ENCODE results near the gene CLK3.
"Not testable (repeated sequence)": the region's sequence is repeated elsewhere in the genome, so short reads cannot be mapped to it uniquely, and the experiment has no call there.

CLK3 gene

DNA sequence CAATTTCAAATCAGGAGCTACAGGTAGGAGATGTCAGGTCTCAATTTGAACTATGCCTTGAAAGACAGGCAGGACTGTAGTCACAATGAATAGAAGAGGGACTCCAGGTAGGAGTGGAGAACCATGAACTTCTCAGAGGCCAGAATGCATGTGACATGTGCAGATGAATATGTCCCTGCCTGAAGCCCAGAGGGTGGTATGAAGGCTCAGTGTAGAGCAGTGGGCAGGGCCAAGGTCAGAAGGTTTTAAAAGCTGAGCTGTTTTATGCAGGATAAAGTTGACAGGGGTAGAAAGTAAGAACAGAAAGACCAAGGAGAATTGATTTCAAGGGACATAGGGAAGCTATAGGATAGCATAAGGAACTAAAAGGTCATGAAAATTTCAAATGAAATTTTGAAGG lies 30.8 kb downstream of the CLK3 start:
- DNase-seq = no peak

- DNase-seq = no peak
These were observed 32.6 kb downstream of the CLK3 start for GRCh38 chr15:74648051-74648842.

GRCh38 chr15:74651242-74651741 lies 35.7 kb downstream of the CLK3 start:
- DNase-seq = no peak

DNA sequence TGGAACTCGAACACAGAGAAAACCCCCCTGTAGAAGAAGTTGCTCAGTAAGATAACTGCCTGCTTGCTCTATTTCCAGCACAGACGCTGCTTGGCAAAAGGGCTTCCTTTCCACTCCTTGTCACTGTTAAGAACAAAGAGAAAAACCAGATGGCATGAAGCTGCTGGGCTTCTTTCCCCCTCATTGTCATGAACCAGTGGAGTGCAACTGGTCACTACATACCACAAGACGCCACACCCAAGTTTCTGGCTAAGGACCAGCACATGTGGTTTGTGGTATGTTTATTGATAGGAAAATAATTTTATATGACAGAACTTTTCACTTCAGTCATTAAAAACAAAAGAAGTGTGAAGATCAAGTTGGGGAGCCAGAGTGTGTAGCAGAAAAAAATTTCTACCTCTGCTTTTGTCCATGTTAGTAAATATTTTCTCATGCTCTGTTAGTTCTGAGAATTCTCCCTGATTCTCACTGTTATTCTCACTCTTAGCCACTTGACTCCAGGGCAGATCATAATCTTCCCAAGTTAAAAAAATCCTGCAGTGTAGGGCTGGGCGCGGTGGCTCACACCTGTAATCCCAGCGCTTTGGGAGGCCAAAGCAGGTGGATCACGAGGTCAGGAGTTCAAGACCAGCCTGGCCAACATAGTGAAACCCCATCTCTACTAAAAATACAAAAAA lies 37.9 kb downstream of the CLK3 start:
- DNase-seq = peak; percentile 77

- peak; percentile 62 for DNase-seq
These were observed 39.8 kb downstream of the CLK3 start for GRCh38 chr15:74655424-74655823.

DNA sequence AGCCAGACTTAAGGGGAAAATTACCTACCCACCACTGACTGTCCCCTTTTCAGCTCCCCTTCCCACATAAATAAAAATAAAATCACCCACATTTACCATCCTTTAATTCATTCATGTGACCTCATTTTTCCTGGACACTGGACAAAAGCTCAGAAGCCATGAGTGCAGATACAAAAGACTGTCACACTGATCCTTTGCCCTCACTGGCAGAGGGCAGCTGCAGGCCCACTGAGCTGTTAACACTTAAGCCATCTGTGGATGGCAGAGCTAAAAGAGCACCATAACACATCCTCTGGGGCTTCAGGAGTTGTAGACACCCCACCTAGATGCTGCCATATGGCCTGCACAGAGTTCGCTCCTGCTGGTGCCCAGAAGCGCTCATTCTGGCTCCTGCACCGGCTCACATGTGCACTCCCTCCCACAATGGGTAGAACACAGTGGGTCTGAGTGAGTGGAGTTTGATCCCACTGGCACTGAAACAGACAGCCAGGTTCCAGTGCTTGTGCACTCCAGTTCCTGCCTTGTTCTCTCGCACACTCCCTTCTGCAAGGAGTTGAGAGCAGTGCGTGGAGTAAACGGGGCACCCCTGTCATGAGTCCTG lies 41.4 kb downstream of the CLK3 start:
- DNase-seq = no peak

GRCh38 chr15:74657846-74658245 lies 42.2 kb downstream of the CLK3 start:
- DNase-seq = peak; percentile 73

- not testable (repeated sequence) for DNase-seq
These were observed 45.6 kb downstream of the CLK3 start for GRCh38 chr15:74661280-74661679.

- DNase-seq = no peak
These were observed 46.6 kb downstream of the CLK3 start for GRCh38 chr15:74662064-74662860.

DNA sequence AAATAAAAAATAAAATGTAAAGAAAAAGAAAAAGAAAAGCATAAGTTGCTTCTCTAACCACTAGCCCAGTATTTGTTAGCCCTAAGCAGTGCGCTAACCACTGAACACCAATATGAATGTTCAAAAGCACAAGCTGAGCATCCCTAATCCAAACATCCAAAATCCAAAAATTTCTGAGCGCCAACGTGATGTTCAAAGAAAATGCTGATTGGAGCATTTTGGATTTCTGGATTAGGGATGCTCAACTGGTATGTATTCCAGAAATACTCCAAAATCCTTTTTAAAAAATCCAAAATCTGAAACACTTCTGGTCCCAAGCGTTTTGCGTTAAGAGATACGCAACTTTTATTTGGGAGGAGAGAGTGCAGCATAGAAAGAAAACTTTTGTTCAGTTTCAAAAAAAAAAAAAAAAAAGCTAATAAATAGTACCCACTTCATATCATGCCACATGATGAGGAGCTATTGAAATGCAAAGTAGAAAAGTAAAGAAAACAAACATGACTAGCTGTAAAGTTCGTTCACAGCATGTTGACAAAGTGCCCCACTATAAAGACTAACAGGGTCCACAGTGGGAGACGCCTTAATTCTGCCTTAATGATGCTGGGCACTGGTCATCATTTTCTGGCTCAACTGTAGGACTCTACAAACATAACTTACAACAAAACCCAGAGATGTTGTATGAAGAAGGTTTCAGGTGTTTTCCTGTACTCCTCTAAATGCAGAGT lies 47.8 kb downstream of the CLK3 start:
- no peak for DNase-seq

GRCh38 chr15:74664028-74664616 lies 48.5 kb downstream of the CLK3 start:
- no peak for DNase-seq

GRCh38 chr15:74664670-74665069 lies 49.0 kb downstream of the CLK3 start:
- DNase-seq = no peak

- no peak for DNase-seq
These were observed 52.3 kb downstream of the CLK3 start for GRCh38 chr15:74667975-74668374.

DNA sequence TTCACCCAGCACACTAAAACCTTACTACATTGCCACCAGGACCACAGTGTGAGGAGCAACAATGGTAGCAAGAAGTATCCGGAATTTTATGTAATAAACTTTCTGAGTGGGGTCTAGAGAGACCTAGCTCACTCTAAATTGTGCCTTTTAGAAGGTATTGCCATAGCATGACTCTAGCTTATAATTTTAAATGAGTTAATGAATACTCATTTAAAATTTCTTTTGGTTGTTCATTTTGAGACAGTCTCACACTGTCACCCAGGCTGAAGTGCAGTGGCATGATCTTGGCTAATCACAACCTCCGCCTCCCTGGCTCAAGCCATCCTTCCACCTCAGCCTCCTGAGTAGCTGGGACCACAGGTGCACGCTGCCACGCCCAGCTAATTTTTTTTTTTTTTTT lies 54.0 kb downstream of the CLK3 start:
- no peak for DNase-seq

GRCh38 chr15:74674161-74674560 lies 58.5 kb downstream of the CLK3 start:
- DNase-seq = no peak

GRCh38 chr15:74676801-74677200 lies 61.2 kb downstream of the CLK3 start:
- DNase-seq = no peak

All from fibroblast of skin of abdomen (primary cell).